ENCODE results near the gene LPCAT3. TPM values are rescaled to one million over a fixed set of nuclear protein-coding genes. Genes with fewer than 3 reads are reported as not detected.

The LPCAT3 gene
- total RNA-seq, 1 donor from 2014 or later, result 42.0 TPM

DNA sequence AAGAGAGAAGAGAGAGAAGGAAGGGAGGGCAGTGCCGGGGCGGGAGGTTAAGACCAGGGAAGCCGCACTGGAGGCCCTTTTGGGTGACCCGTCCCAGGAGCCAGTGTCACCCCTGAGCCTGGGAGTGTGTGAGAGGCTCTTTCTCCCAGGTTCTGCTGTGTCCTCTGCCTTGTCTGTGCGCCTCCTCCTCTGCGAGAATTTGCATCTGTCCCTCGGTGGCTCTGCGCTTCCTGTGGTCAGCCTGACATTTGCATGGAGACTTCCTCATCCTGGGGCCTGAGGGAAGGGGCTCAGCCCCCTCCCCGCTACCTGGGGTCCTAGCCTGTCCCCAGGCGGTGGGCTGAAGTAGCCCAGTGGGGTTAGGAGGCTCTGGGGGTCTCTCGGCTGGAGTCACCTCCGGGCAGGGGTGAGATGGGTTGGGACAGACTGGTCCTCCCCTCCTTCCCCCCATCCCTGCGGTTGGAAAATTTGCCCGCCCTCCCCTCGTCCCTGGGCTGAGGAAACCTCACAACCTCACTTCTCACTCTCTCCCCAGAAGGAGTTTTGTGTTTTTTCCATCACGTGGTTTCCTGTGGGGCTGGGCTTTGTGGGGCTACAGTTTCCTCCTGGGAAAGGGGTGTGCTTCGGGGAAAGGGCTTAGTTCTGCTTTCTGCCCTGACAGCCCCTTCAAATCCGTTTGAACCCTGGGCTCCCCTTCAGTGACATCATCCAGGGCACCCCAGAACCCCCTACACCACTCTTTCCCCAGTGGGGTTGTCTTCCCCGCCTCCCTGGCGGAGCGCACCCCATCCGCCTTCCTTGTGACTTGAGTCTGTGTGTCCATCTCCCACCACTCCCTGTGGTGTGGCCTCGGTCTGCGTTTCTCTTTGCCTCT is 64.6 kb downstream of the LPCAT3 start:
- H3K36me3 ChIP-seq, result no peaks in the 10 kb centered on the region
- H3K27ac ChIP-seq, result peak overlapping the region; percentile 30
- no peaks in the 10 kb centered on the region for H3K9me3 ChIP-seq
- no peaks in the 10 kb centered on the region for H3K27me3 ChIP-seq
- DNase-seq (ENCODE audit: extremely low spot score in 2 of 2), result no peak
- H3K4me3 ChIP-seq, result peak overlapping the region in 1 of 2 donors; percentile 37
- peaks cover 9% of the 10 kb centered on the region for H3K4me1 ChIP-seq
- intact Hi-C loops (cut with DNase I), result no loop called here
- TF ChIP-seq CTCF (IDR thresholded peaks at IDR 0.05), result no peak
- peak in 1 of 2 donors; percentile 32 for TF ChIP-seq POLR2AphosphoS5 (IDR thresholded peaks at IDR 0.05; ENCODE audit: insufficient read depth in 1 of 2, low read depth in 1 of 2)
- TF ChIP-seq POLR2A (IDR thresholded peaks at IDR 0.05), result peak in 1 of 2 donors; percentile 10

DNA sequence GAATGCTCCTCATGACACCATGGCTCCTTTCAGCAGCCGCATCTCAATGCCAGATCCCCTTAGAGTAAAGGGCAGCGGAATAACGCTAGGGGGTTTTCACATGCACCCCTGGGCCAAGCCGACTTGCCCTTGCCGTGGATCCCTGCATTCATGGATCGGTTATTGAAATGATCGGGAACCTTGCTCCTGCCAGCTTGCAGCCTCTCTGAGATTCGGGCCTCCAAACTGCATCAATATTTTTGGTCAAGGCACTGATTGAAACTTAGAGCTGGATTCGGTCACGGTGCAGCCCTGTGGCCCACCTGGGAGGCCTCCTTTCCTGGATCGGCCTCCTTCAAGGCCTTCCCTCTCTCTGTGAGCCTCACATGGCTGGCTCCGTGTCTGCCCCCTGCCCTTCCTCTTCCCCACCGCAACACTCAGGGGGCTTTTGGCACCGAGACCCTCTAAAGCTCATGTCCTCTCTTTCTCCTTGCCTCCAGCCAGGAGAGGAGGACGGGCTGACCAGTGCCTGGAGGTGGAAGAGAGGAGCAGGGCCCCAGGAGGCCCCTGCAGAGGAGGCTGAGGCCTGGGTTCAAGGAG is 65.3 kb downstream of the LPCAT3 start:
- Histone ChIP-seq H3K27ac (peak overlapping the region; percentile 30), H3K9me3 (no peaks in the 10 kb centered on the region), H3K27me3 (no peaks in the 10 kb centered on the region), H3K4me3 (peak overlapping the region; percentile 26 to 37), H3K4me1 (peaks cover 9% of the 10 kb centered on the region), H3K36me3 (no peaks in the 10 kb centered on the region)
- no peak for TF ChIP-seq CTCF (IDR thresholded peaks at IDR 0.05)
- intact Hi-C loops (cut with DNase I), result no loop called here
- no peak for DNase-seq (ENCODE audit: extremely low spot score in 2 of 2)

GRCh38 chr12:6952121-6952862 is 66.0 kb downstream of the LPCAT3 start:
- TF ChIP-seq CTCF (IDR thresholded peaks at IDR 0.05) (no peak), POLR2AphosphoS5 (IDR thresholded peaks at IDR 0.05; ENCODE audit: insufficient read depth in 1 of 2, low read depth in 1 of 2) (no peak), POLR2A (IDR thresholded peaks at IDR 0.05) (no peak)
- H3K27me3 ChIP-seq, result no peaks in the 10 kb centered on the region
- peaks cover 9% of the 10 kb centered on the region for H3K4me1 ChIP-seq
- H3K36me3 ChIP-seq, result no peaks in the 10 kb centered on the region
- H3K4me3 ChIP-seq, result peak overlapping the region; percentile 26 to 37
- no peak for DNase-seq (ENCODE audit: extremely low spot score in 2 of 2)
- intact Hi-C loops (cut with DNase I), result no loop called here
- peak overlapping the region; percentile 30 for H3K27ac ChIP-seq
- H3K9me3 ChIP-seq, result no peaks in the 10 kb centered on the region

DNA sequence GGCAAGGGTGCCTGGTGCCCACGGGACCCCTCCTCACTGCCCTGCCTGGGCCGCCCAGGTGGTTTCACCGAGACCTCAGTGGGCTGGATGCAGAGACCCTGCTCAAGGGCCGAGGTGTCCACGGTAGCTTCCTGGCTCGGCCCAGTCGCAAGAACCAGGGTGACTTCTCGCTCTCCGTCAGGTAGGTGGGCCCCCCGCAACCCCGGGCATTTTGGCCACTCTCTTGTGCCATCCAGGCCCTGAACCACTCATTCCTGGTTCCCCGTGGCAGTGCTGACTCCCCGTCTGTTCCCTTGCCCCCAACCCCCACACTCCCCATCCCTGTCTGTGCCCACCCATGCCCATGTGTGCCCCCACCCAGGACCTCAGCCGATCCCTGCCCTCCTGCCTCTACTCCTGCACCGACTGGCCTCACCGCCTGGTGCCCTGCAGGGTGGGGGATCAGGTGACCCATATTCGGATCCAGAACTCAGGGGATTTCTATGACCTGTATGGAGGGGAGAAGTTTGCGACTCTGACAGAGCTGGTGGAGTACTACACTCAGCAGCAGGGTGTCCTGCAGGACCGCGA is 66.6 kb downstream of the LPCAT3 start:
- Histone ChIP-seq H3K27ac (peak overlapping the region; percentile 30), H3K4me3 (peak overlapping the region; percentile 26 to 37), H3K4me1 (peaks cover 11% of the 10 kb centered on the region), H3K36me3 (no peaks in the 10 kb centered on the region), H3K9me3 (no peaks in the 10 kb centered on the region), H3K27me3 (no peaks in the 10 kb centered on the region)
- no peak for DNase-seq (ENCODE audit: extremely low spot score in 2 of 2)
- intact Hi-C loops (cut with DNase I), result no loop called here
- TF ChIP-seq POLR2AphosphoS5 (IDR thresholded peaks at IDR 0.05; ENCODE audit: insufficient read depth in 1 of 2, low read depth in 1 of 2) (no peak), CTCF (IDR thresholded peaks at IDR 0.05) (no peak), POLR2A (IDR thresholded peaks at IDR 0.05) (no peak)
